ENCODE data around the gene THBS3.

- TF ChIP-seq CTCF (IDR thresholded peaks at IDR 0.05; ENCODE audit: poor library complexity) (no peak), EZH2phosphoT487 (IDR thresholded peaks at IDR 0.05; ENCODE audit: low read depth, severe bottlenecking, unreplicated experiment) (no peak)
These were observed 41.6 kb downstream of the THBS3 start for GRCh38 chr1:155166051-155166470.
